ENCODE measurements around the gene MRPL36.
"Not testable (repeated sequence)": the region's sequence is repeated elsewhere in the genome, so short reads cannot be mapped to it uniquely, and the experiment has no call there.

The MRPL36 gene

GRCh38 chr5:1832511-1833250 is 33.0 kb upstream of the MRPL36 start:
- DNase-seq (ENCODE audit: low read depth in 2 of 2): no peak

GRCh38 chr5:1831677-1832313 is 32.2 kb upstream of the MRPL36 start:
- no peak for DNase-seq (ENCODE audit: low read depth in 2 of 2)

- no peak for DNase-seq (ENCODE audit: low read depth in 2 of 2)
These were observed 31.6 kb upstream of the MRPL36 start for GRCh38 chr5:1831257-1831656.

GRCh38 chr5:1830571-1831228 is 31.1 kb upstream of the MRPL36 start:
- no peak for DNase-seq (ENCODE audit: low read depth in 2 of 2)

GRCh38 chr5:1827886-1828397 is 28.3 kb upstream of the MRPL36 start:
- DNase-seq (ENCODE audit: low read depth in 2 of 2): no peak

GRCh38 chr5:1827025-1827885 is 27.6 kb upstream of the MRPL36 start:
- no peak for DNase-seq (ENCODE audit: low read depth in 2 of 2)

GRCh38 chr5:1826235-1826980 is 26.8 kb upstream of the MRPL36 start:
- no peak for DNase-seq (ENCODE audit: low read depth in 2 of 2)

- no peak for DNase-seq (ENCODE audit: low read depth in 2 of 2)
These were observed 25.5 kb upstream of the MRPL36 start for GRCh38 chr5:1824903-1825841.

GRCh38 chr5:1824109-1824821 is 24.6 kb upstream of the MRPL36 start:
- no peak for DNase-seq (ENCODE audit: low read depth in 2 of 2)

GRCh38 chr5:1823381-1824034 is 23.9 kb upstream of the MRPL36 start:
- DNase-seq (ENCODE audit: low read depth in 2 of 2): no peak

- DNase-seq (ENCODE audit: low read depth in 2 of 2): no peak
These were observed 22.2 kb upstream of the MRPL36 start for GRCh38 chr5:1821862-1822261.

GRCh38 chr5:1820926-1821325 is 21.3 kb upstream of the MRPL36 start:
- no peak for DNase-seq (ENCODE audit: low read depth in 2 of 2)

GRCh38 chr5:1820381-1820780 is 20.7 kb upstream of the MRPL36 start:
- no peak for DNase-seq (ENCODE audit: low read depth in 2 of 2)

GRCh38 chr5:1819458-1819857 is 19.8 kb upstream of the MRPL36 start:
- no peak for DNase-seq (ENCODE audit: low read depth in 2 of 2)

- no peak for DNase-seq (ENCODE audit: low read depth in 2 of 2)
These were observed 19.1 kb upstream of the MRPL36 start for GRCh38 chr5:1818784-1819183.

GRCh38 chr5:1817261-1818043 is 17.8 kb upstream of the MRPL36 start:
- no peak for DNase-seq (ENCODE audit: low read depth in 2 of 2)

- not testable (repeated sequence) for DNase-seq (ENCODE audit: low read depth in 2 of 2)
These were observed 17.0 kb upstream of the MRPL36 start for GRCh38 chr5:1816495-1817089.

- no peak for DNase-seq (ENCODE audit: low read depth in 2 of 2)
These were observed 16.2 kb upstream of the MRPL36 start for GRCh38 chr5:1815881-1816292.
